GM21619 (cell line): Measurements from ENCODE around the gene RNU7-1.

Source experiments
- ATAC-seq: cut with Tn5 transposase; IDR thresholded peaks from one replicate; pipeline ENCODE4 v1.9.1; 2021; ENCODE audit not compliant: unreplicated experiment

RNU7-1 gene

GRCh38 chr12:6917491-6918231 lies 26.0 kb upstream of the RNU7-1 start:
- ATAC-seq, result no peak

GRCh38 chr12:6919588-6919987 lies 24.0 kb upstream of the RNU7-1 start:
- ATAC-seq, result no peak

DNA sequence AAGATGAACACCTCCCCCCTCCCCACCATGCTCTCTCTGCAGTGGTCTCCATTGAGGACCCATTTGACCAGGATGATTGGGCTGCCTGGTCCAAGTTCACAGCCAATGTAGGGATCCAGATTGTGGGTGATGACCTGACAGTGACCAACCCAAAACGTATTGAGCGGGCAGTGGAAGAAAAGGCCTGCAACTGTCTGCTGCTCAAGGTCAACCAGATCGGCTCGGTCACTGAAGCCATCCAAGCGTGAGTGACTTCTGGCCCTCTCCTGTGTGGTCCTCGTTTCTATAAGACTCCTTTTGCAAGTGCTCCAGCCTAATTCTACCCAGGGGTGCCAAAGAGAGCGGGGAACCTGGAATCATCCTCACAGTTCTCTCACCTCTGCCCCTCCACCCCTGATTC lies 22.1 kb upstream of the RNU7-1 start:
- ATAC-seq, result no peak

DNA sequence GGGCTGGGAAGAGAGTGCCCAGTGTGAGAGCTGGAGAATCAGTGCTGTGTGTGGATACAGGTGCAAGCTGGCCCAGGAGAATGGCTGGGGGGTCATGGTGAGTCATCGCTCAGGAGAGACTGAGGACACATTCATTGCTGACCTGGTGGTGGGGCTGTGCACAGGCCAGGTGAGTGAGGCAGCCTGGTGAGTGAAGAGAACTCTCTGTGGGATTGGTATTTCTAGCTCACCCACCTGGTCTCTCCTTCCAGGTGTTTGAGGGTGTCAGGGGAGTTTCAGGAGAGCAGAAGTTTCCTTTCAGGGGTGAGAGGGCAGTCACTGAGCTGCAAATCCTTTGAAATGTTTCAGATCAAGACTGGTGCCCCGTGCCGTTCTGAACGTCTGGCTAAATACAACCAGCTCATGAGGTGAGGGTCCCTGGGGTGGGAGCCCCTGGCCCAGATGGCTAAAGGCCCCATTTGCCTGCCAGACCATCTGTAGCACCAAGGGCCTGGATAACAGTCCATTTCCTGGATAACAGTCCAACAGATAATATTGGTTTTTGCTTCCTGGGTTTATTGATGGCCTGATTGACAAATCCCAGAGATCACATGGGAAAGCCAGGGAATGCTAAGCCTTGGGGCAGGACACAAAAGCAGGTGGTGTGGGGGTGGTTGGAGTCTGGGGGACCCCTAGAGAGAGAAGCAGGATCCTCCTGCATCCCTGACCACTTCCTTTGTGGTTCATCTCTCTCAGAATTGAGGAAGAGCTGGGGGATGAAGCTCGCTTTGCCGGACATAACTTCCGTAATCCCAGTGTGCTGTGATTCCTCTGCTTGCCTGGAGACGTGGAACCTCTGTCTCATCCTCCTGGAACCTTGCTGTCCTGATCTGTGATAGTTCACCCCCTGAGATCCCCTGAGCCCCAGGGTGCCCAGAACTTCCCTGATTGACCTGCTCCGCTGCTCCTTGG lies 21.3 kb upstream of the RNU7-1 start:
- ATAC-seq, result no peak

DNA sequence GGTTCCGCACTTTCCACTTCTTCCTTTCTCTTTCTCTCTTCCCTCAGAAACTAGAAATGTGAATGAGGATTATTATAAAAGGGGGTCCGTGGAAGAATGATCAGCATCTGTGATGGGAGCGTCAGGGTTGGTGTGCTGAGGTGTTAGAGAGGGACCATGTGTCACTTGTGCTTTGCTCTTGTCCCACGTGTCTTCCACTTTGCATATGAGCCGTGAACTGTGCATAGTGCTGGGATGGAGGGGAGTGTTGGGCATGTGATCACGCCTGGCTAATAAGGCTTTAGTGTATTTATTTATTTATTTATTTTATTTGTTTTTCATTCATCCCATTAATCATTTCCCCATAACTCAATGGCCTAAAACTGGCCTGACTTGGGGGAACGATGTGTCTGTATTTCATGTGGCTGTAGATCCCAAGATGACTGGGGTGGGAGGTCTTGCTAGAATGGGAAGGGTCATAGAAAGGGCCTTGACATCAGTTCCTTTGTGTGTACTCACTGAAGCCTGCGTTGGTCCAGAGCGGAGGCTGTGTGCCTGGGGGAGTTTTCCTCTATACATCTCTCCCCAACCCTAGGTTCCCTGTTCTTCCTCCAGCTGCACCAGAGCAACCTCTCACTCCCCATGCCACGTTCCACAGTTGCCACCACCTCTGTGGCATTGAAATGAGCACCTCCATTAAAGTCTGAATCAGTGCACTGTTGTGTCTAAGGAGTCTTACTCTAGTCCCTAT lies 20.4 kb upstream of the RNU7-1 start:
- ATAC-seq, result no peak

GRCh38 chr12:6923851-6924250 lies 19.8 kb upstream of the RNU7-1 start:
- no peak for ATAC-seq

GRCh38 chr12:6925239-6925539 lies 18.4 kb upstream of the RNU7-1 start:
- no peak for ATAC-seq

- ATAC-seq, result no peak
These were observed 17.9 kb upstream of the RNU7-1 start for GRCh38 chr12:6925540-6926279.

GRCh38 chr12:6927379-6928021 lies 16.1 kb upstream of the RNU7-1 start, which contains the start of gene ATN1:
TSS of gene ATN1 (plus strand) at chr12:6927959. CDS start at chr12:6934002, 6,043 bp downstream.
- ATAC-seq, result no peak

GRCh38 chr12:6928022-6928702 lies 15.5 kb upstream of the RNU7-1 start:
- ATAC-seq, result no peak

GRCh38 chr12:6928703-6929407 lies 14.8 kb upstream of the RNU7-1 start:
- ATAC-seq, result no peak

DNA sequence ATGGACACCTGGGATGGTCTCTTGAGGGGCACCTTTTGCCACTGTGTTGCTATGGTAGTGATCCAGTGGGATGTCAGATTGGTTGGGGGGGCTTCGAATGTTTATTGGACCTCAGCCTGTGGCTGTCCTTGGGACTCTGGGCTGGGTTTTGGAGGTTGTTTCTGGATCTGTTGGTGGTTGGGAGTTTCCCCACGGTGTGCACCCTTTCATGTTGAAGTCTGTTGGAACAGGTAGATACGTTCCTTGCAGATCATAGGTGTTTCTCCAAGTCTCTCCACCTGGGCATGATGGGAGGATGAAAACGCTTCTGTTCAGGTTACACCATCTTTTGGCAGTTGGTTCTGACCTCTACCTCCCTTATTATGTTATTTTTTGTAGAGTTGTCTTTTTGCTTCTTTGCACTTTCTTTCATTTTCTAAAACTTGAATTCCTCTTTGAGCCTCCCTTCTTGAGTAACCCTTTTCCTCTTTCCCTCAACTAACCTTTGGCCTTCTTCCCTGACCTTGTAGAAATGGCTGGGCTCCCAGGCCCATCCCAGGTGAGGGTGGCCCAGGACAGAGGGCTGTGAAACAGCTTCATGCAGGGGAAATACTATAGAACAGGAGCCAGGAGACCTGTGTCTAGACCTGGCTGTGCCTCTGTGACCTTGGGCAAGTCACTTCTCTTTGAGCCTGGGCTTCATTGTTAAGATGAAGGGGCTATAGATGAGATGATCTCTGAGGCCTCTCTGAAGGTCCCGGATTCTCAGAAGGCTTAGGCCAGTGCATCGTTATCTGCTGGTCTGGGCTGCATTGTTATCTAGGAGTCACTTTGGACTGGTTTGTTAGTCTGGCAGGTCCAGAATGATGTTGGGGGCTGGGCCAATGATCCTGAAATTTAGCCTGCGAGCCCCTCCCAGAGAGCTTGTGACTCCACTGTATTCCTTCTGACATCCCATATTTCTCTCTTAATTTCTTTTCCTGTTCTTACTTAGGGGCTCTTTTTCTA lies 13.9 kb upstream of the RNU7-1 start:
- ATAC-seq, result no peak

DNA sequence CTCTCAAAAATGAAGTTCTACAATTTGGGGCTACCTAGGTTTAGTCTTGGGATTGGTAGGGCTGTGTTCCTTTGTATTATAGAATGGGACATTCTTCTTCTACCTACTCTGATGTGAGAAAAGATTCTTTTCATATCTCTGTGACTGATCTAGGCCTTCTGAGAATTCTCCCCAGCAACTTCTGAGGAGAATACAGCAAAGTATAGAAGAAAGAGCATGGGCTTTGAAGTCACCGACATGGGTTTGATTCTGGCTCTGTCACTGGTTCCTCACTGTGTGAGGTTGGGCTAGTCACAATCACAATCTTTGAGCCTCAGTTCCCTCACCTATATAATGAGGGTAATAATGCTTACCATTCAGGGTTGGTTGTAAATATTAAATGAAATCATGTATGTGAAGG lies 10.8 kb upstream of the RNU7-1 start:
- ATAC-seq, result no peak

- ATAC-seq, result no peak
These were observed 9.5 kb upstream of the RNU7-1 start for GRCh38 chr12:6934110-6934509.

GRCh38 chr12:6935371-6936193 lies 8.0 kb upstream of the RNU7-1 start:
- ATAC-seq, result no peak

- no peak for ATAC-seq
These were observed 7.4 kb upstream of the RNU7-1 start for GRCh38 chr12:6936194-6936635.
